ENCODE measurements around the gene VTN.

Gene VTN

DNA sequence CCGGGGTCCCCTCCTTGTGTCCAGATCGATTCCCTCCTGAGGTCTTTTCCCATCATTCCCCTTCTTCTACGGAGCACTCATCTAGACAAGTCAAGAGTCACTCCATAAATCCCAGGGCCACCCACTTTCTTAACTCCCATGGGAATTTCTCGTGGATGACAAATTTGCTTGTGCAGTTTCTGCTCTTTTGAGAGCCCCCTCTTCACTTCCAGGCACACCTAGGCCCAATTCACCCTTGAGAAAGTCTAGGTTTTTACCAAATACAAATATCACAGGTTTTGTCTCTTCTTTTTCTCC, 12.3 kb downstream of the VTN start:
- peak overlapping the region; percentile 66 for H3K27ac ChIP-seq
- H3K9ac ChIP-seq = peak overlapping the region; percentile 21
- H3K79me2 ChIP-seq = peaks cover 15% of the 10 kb centered on the region
- H3K4me1 ChIP-seq = peaks cover 15% of the 10 kb centered on the region
- H3K4me2 ChIP-seq (ENCODE audit: low read length) = peak overlapping the region; percentile 96
- no peaks in the 10 kb centered on the region for H3K9me3 ChIP-seq (ENCODE audit: control insufficient read depth, low read length)
- H2AFZ ChIP-seq = peak overlapping the region; percentile 87
- no peaks in the 10 kb centered on the region for H3K27me3 ChIP-seq (ENCODE audit: control insufficient read depth, insufficient read depth, low read length)
- TF ChIP-seq, protein P1, sequence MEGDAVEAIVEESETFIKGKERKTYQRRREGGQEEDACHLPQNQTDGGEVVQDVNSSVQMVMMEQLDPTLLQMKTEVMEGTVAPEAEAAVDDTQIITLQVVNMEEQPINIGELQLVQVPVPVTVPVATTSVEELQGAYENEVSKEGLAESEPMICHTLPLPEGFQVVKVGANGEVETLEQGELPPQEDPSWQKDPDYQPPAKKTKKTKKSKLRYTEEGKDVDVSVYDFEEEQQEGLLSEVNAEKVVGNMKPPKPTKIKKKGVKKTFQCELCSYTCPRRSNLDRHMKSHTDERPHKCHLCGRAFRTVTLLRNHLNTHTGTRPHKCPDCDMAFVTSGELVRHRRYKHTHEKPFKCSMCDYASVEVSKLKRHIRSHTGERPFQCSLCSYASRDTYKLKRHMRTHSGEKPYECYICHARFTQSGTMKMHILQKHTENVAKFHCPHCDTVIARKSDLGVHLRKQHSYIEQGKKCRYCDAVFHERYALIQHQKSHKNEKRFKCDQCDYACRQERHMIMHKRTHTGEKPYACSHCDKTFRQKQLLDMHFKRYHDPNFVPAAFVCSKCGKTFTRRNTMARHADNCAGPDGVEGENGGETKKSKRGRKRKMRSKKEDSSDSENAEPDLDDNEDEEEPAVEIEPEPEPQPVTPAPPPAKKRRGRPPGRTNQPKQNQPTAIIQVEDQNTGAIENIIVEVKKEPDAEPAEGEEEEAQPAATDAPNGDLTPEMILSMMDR (IDR thresholded peaks at IDR 0.05) = no peak
- no peaks in the 10 kb centered on the region for H3K36me3 ChIP-seq (ENCODE audit: control insufficient read depth, insufficient read depth, low read length)
- H3K4me3 ChIP-seq (ENCODE audit: low read depth, low read length) = peak overlapping the region; percentile 90

DNA sequence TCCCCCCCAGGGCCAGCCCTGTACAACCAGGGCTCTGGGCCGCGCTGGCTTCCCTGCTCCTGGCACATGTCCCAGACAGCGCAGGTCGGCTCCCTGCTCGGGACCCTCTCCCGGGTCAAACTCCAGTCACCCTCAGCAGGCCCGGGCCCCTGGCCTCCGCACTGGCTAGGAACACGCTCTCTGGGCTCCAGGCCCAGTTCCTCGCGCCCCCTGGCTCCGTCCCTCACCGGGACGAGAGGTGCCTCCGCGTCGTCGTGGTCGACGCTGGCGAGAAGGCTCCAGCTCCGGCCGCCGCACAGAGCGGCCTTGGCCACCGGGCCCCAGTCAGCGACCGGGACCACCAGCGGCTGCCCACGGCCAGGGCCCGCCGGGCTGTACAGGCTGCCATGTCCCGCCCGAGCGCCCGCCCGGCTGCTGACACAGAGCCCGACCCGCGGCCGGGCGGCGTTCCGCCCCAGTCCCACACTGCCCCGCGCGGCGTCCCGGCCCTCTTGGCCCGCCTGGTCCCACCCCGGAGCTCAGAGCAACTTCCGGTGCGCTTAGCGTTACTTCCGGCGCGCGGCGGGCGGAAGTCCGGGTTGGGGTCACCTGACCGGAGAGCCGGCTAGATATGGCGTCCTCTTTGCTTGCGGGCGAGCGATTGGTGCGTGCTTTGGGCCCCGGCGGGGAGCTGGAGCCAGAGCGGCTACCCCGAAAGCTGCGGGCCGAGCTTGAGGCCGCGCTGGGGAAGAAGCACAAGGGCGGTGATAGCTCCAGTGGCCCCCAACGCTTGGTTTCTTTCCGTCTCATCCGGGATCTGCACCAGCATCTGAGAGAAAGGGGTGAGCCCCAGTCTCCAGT, 12.8 kb downstream of the VTN start, which contains the start of gene POLDIP2:
TSS of gene POLDIP2 (minus strand) at position 467 of the 840 bp plus-strand sequence. CDS start at position 388, 79 bp downstream.
- peaks cover 15% of the 10 kb centered on the region for H3K79me2 ChIP-seq
- TF ChIP-seq, protein P1 (IDR thresholded peaks at IDR 0.05) = peak; percentile 15
- no peaks in the 10 kb centered on the region for H3K9me3 ChIP-seq (ENCODE audit: control insufficient read depth, low read length)
- H3K4me2 ChIP-seq (ENCODE audit: low read length) = peak within 1 kb of the TSS; percentile 96
- H3K4me1 ChIP-seq = peaks cover 15% of the 10 kb centered on the region
- peak within 1 kb of the TSS; percentile 68 for H3K27ac ChIP-seq
- peak within 1 kb of the TSS; percentile 68 for H3K9ac ChIP-seq
- peak within 1 kb of the TSS; percentile 87 for H2AFZ ChIP-seq
- no peaks in the 10 kb centered on the region for H3K27me3 ChIP-seq (ENCODE audit: control insufficient read depth, insufficient read depth, low read length)
- peak within 1 kb of the TSS; percentile 90 for H3K4me3 ChIP-seq (ENCODE audit: low read depth, low read length)
- no peaks in the 10 kb centered on the region for H3K36me3 ChIP-seq (ENCODE audit: control insufficient read depth, insufficient read depth, low read length)

DNA sequence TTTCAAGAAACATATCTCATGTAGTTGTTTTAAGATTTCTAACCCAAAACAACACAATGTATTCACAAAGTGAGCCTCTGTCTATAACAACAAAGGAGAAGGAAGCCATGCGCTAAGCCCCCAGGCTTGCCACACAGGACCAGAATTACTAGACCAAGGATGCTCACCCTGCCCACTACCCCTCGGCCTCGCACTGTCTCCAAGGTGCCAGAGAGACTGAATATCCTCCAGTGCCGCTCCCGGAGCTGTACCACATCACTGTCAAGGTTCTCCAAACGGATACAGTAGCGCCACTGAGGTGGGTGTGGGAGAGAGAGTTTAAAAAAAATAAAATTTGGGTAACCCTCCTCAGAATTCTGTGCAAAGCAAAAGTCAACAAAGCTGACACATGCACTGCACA, 19.8 kb downstream of the VTN start:
- Histone ChIP-seq H3K36me3 (ENCODE audit: control insufficient read depth, insufficient read depth, low read length) (no peaks in the 10 kb centered on the region), H3K4me2 (ENCODE audit: low read length) (no peak overlapping the region), H3K4me1 (peaks cover 18% of the 10 kb centered on the region), H2AFZ (no peak overlapping the region), H3K4me3 (ENCODE audit: low read depth, low read length) (no peak overlapping the region), H3K27ac (no peak overlapping the region), H3K9me3 (ENCODE audit: control insufficient read depth, low read length) (no peaks in the 10 kb centered on the region), H3K79me2 (no peaks in the 10 kb centered on the region), H3K27me3 (ENCODE audit: control insufficient read depth, insufficient read depth, low read length) (no peaks in the 10 kb centered on the region), H3K9ac (no peak overlapping the region)
- TF ChIP-seq, protein P1 (IDR thresholded peaks at IDR 0.05) = no peak

DNA sequence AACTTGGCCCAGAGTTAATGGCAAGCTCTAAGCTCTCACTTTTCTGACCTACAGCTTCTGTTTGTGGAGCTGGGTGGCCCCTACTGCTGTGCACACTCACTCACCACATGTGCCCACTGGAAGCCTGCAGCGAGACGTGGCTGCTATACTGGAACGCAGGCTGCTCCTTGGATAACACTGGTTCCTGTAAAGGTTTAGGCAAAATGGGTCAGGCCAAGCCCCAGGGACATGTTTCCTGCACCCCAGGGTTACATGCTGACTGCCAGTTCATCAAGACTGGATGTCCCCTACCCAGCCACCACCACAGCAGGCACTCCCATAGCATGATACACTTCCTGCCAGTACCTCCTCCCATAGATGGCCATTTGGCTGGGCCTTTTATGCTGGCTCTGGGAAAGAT, 21.1 kb downstream of the VTN start:
- no peak overlapping the region for H3K4me2 ChIP-seq (ENCODE audit: low read length)
- H3K27me3 ChIP-seq (ENCODE audit: control insufficient read depth, insufficient read depth, low read length) = no peaks in the 10 kb centered on the region
- no peaks in the 10 kb centered on the region for H3K36me3 ChIP-seq (ENCODE audit: control insufficient read depth, insufficient read depth, low read length)
- H3K9me3 ChIP-seq (ENCODE audit: control insufficient read depth, low read length) = no peaks in the 10 kb centered on the region
- no peak overlapping the region for H2AFZ ChIP-seq
- H3K4me3 ChIP-seq (ENCODE audit: low read depth, low read length) = no peak overlapping the region
- TF ChIP-seq, protein P1 (IDR thresholded peaks at IDR 0.05) = no peak
- no peak overlapping the region for H3K27ac ChIP-seq
- H3K9ac ChIP-seq = no peak overlapping the region
- peaks cover 20% of the 10 kb centered on the region for H3K4me1 ChIP-seq
- H3K79me2 ChIP-seq = no peaks in the 10 kb centered on the region
